SU-DHL-6 (cell line): ENCODE results near the gene TRPM2.

Experiments
- H2AFZ ChIP-seq: fragments of 200-600 bp; sonication (generic); 2 replicates; pipeline ENCODE4 v1.6.1; 2014; ENCODE audit warnings: low read depth, mild to moderate bottlenecking, moderate library complexity, mixed read lengths, antibody characterized with exemption, low read length; ENCODE audit not compliant: severe bottlenecking
- H3F3A ChIP-seq: fragments of 200-600 bp; shearing (Covaris generic); 2 replicates; pipeline ENCODE4 v1.6.0; 2016; ENCODE audit warnings: antibody characterized with exemption, mild to moderate bottlenecking; ENCODE audit not compliant: insufficient read depth
- H3K27ac ChIP-seq: fragments of 200-600 bp; sonication (generic); 2 replicates; pipeline ENCODE4 v1.5.1; 2016; ENCODE audit warnings: low read depth, mild to moderate bottlenecking, low read length, moderate library complexity, mixed read lengths
- H3K27me3 ChIP-seq: fragments of 200-600 bp; sonication (generic), shearing (Covaris generic); 2 replicates; pipeline ENCODE4 v1.6.0; 2014; ENCODE audit warnings: mild to moderate bottlenecking, low read length
- H3K36me3 ChIP-seq: fragments of 200-600 bp; sonication (generic); 2 replicates; pipeline ENCODE4 v1.6.1; 2014; ENCODE audit warnings: mild to moderate bottlenecking, low read length, mixed read lengths
- H3K4me2 ChIP-seq: fragments of 300-600, 200-600 bp; shearing (Covaris generic), sonication (generic); 2 replicates; pipeline ENCODE4 v1.6.0; 2014; ENCODE audit warnings: low read length, low read depth, mild to moderate bottlenecking; ENCODE audit not compliant: poor library complexity, severe bottlenecking
- H3K4me3 ChIP-seq: fragments of 200-600 bp; sonication (generic); 2 replicates; pipeline ENCODE4 v1.5.1; 2014; ENCODE audit warnings: antibody characterized with exemption, low read length, mild to moderate bottlenecking, mixed read lengths; ENCODE audit not compliant: insufficient read depth, poor library complexity, severe bottlenecking
- H3K79me2 ChIP-seq: fragments of 200-600 bp; sonication (generic); 2 replicates; pipeline ENCODE4 v1.6.1; 2014; ENCODE audit warnings: mild to moderate bottlenecking, low read length, moderate library complexity; ENCODE audit not compliant: insufficient read depth
- H3K9ac ChIP-seq: fragments of 200-600 bp; sonication (generic); 2 replicates; pipeline ENCODE4 v1.7.0; 2014; ENCODE audit warnings: mild to moderate bottlenecking, low read length
- H3K9me2 ChIP-seq: fragments of 200-600 bp; sonication (generic); replicated peaks from 2 replicates; pipeline ENCODE4 v1.6.1; 2014; ENCODE audit warnings: low read length; ENCODE audit not compliant: insufficient read depth
- H3K9me3 ChIP-seq: fragments of 200-600 bp; sonication (generic); 2 replicates; pipeline ENCODE4 v1.6.1; 2014; ENCODE audit warnings: low read length, mixed read lengths; ENCODE audit not compliant: insufficient read depth
- H4K20me1 ChIP-seq: fragments of 200-600 bp; sonication (generic); 2 replicates; pipeline ENCODE4 v1.6.1; 2014; ENCODE audit warnings: low read depth, mild to moderate bottlenecking, antibody characterized with exemption, low read length, moderate library complexity, mixed read lengths
- EZH2phosphoT487 ChIP-seq: fragments of 200-600 bp; sonication (generic), shearing (Covaris generic); conservative IDR thresholded peaks from 2 replicates; pipeline ENCODE4 v1.6.1; 2018; ENCODE audit warnings: mild to moderate bottlenecking, antibody characterized with exemption, low read length, moderate library complexity, mixed read lengths
- TF ChIP-seq, protein P1 (sequence below): fragments of 200-600 bp; sonication (generic); IDR thresholded peaks from one replicate; pipeline ENCODE4 v1.5.1; 2017; ENCODE audit warnings: antibody characterized with exemption, mild to moderate bottlenecking, low read length, moderate library complexity; ENCODE audit not compliant: insufficient read depth, poor library complexity, severe bottlenecking

Gene TRPM2

DNA sequence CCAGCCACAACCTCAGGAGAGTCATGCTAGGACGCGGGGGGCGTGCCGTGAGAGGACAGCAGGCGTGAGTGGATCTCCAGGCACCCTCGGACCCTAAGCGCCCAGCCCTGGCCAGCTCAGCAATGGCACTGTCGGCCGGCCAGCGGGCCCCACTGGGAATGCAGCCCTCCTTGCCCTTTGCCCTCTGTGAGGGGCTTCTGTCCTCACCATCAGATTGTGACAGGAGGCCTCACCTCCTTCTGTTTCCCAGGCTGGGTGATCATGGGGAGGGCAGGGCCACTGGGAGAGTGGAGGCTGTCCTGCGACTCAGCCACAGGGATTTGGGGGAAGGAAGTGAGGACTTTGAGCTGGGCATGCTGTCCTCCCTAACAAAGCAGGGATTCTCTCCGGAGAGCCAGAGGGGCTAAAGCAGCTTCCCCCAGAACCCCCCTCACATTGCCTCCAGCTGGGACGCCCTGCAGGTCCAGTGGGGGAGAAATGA, 95.3 kb downstream of the TRPM2 start:
- no peak overlapping the region for H3K9ac ChIP-seq
- H3K36me3 ChIP-seq, result no peaks in the 10 kb centered on the region
- no peak overlapping the region for H3K4me2 ChIP-seq

DNA sequence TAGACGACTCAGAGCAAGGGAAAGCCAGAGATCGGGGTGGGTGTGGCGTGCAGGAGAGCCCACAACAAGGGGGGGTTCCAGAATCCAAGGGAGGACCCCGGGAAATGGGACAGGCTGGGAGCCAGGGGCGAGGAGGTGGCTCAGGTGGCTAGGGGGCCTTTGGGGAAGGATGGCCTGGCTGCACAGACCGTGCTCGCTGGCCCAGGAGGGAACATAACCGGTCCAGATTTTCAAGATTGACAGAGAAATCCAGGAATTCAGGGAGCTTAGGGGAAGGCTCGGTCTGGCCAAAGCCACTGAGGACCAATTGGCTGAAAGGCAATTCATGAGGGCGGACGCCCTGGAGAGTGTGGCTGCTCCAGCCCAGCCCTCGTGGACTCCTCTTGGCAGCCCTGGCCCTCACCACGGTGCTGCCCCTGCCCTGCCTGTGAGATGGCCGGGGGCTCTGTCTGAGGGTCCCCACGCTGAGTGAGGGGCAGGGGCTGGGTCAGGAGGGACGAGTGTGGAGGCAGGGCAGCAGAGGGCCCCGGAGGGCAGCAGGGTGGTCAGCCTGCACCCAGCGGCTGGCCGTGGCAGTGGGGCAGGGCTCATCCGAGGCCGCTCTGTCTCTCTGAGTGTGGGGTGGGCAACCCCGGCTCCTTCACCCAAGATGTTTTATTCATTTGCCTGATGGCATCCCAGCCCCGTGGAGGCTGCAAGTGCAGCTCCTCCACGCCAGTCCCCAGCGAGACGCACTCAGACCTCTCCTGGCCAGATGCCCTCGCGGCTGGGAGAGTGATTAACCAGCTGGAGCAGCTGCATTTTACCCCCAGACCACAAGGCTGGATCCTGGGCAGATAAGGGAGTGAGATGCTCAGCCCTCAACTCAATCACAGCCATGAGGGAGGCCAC, 96.3 kb downstream of the TRPM2 start:
- H3K9ac ChIP-seq, result no peak overlapping the region
- H3K4me3 ChIP-seq, result no peak overlapping the region
- H3K27ac ChIP-seq, result no peak overlapping the region
- H2AFZ ChIP-seq, result no peak overlapping the region
- H4K20me1 ChIP-seq, result no peaks in the 10 kb centered on the region
- H3K27me3 ChIP-seq, result no peaks in the 10 kb centered on the region
- H3K9me2 ChIP-seq, result no peaks in the 10 kb centered on the region
- no peaks in the 10 kb centered on the region for H3K36me3 ChIP-seq
- no peak for TF ChIP-seq EZH2phosphoT487
- TF ChIP-seq, protein P1, sequence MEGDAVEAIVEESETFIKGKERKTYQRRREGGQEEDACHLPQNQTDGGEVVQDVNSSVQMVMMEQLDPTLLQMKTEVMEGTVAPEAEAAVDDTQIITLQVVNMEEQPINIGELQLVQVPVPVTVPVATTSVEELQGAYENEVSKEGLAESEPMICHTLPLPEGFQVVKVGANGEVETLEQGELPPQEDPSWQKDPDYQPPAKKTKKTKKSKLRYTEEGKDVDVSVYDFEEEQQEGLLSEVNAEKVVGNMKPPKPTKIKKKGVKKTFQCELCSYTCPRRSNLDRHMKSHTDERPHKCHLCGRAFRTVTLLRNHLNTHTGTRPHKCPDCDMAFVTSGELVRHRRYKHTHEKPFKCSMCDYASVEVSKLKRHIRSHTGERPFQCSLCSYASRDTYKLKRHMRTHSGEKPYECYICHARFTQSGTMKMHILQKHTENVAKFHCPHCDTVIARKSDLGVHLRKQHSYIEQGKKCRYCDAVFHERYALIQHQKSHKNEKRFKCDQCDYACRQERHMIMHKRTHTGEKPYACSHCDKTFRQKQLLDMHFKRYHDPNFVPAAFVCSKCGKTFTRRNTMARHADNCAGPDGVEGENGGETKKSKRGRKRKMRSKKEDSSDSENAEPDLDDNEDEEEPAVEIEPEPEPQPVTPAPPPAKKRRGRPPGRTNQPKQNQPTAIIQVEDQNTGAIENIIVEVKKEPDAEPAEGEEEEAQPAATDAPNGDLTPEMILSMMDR, result no peak
- no peaks in the 10 kb centered on the region for H3K9me3 ChIP-seq
- H3K4me2 ChIP-seq, result no peak overlapping the region
- H3F3A ChIP-seq, result no peaks in the 10 kb centered on the region
- no peaks in the 10 kb centered on the region for H3K79me2 ChIP-seq

More for the DNA sequence above, 95.3 kb downstream of the TRPM2 start:
- Histone ChIP-seq H3K27ac (no peak overlapping the region), H4K20me1 (no peaks in the 10 kb centered on the region), H3K27me3 (no peaks in the 10 kb centered on the region), H3K9me2 (no peaks in the 10 kb centered on the region), H3K79me2 (no peaks in the 10 kb centered on the region), H2AFZ (no peak overlapping the region), H3F3A (no peaks in the 10 kb centered on the region), H3K9me3 (no peaks in the 10 kb centered on the region), H3K4me3 (no peak overlapping the region)
- TF ChIP-seq EZH2phosphoT487, result no peak
- TF ChIP-seq, protein P1, result no peak

DNA sequence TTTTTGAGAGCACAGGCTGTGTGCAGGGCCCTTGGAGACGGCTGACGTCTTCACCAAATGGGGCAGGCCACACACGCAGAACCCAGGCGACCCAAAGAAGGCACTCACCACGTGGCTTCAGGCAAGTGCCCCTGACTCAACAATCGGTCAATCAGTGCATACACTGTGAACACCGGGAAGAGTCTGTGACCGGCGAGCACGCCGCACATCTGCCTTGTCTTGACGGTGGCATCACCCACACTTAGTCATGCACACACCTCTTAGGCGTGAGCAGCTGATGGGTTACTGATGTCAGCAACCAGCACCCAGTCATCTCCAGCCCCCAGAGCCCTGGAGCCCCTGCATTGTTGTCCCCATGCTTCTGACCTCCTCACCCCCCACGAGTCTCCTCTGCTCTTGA, 97.0 kb downstream of the TRPM2 start:
- no peaks in the 10 kb centered on the region for H3K9me3 ChIP-seq
- H3K36me3 ChIP-seq, result no peaks in the 10 kb centered on the region
- H3K27me3 ChIP-seq, result no peaks in the 10 kb centered on the region
- no peak overlapping the region for H3K4me3 ChIP-seq
- H3K9me2 ChIP-seq, result no peaks in the 10 kb centered on the region
- H3F3A ChIP-seq, result no peaks in the 10 kb centered on the region
- H3K27ac ChIP-seq, result no peak overlapping the region
- TF ChIP-seq, protein P1, result no peak
- no peak for TF ChIP-seq EZH2phosphoT487
- H3K9ac ChIP-seq, result no peak overlapping the region
- no peak overlapping the region for H3K4me2 ChIP-seq
- H2AFZ ChIP-seq, result no peak overlapping the region
- no peaks in the 10 kb centered on the region for H3K79me2 ChIP-seq
- H4K20me1 ChIP-seq, result no peaks in the 10 kb centered on the region
